ENCODE measurements around the gene RBM12. TPM values are rescaled to one million over a fixed set of nuclear protein-coding genes. Genes with fewer than 3 reads are reported as not detected.

RBM12 gene
- total and polyA plus RNA-seq, 2 of the 4 experiments (the other 2 are of a cell fraction), result 44.7 to 65.8 TPM

GRCh38 chr20:35600993-35601973 lies 63.4 kb downstream of the RBM12 start:
- peaks cover 3% of the 10 kb centered on the region for H3K4me1 ChIP-seq (ENCODE audit: control insufficient read depth, insufficient read depth, low read length)
- H4K8ac ChIP-seq (ENCODE audit: low read depth in 2 of 2, low read length in 2 of 2), result peak overlapping the region in 1 of 2 experiments; percentile 0; a peak in 1 of 4 replicates
- no peak overlapping the region for H3K4ac ChIP-seq (ENCODE audit: low read depth, low read length)
- in situ Hi-C loops (cut with MboI; ENCODE audit: low sequenced_read_pairs), result no loop called here
- peak overlapping the region; percentile 84 for H3K4me2 ChIP-seq (ENCODE audit: low read depth, low read length)
- intact Hi-C loops (cut with micrococcal nuclease), result no loop called here
- H2AK5ac ChIP-seq (ENCODE audit: low read depth, low read length), result no peak overlapping the region
- dilution Hi-C loops (cut with HindIII; ENCODE audit: low sequenced_read_pairs, unreplicated experiment), result no loop called here
- ATAC-seq (ENCODE audit: low read depth), result peak; percentile 89
- no peak overlapping the region for H3K14ac ChIP-seq (replicated peaks; ENCODE audit: low read depth, low read length)
- no peak overlapping the region for H4K5ac ChIP-seq (ENCODE audit: low read depth, low read length)
- H3K9me3 ChIP-seq (ENCODE audit: control insufficient read depth, insufficient read depth, low read length), result no peaks in the 10 kb centered on the region
- DNase-seq, result peak; percentile 72
- H3K27ac ChIP-seq (ENCODE audit: insufficient read depth, low read length), result no peak overlapping the region
- H2BK120ac ChIP-seq (ENCODE audit: low read depth, low read length), result no peak overlapping the region
- CTCF ChIA-PET, result interaction anchor here (1.7 kb wide), 1 partner anchor 14 kb away, joined by 4 read pairs; the partner anchor contains the start of gene SPAG4
- H3K36me3 ChIP-seq (ENCODE audit: control insufficient read depth, insufficient read depth, low read length), result no peaks in the 10 kb centered on the region
- POLR2A ChIA-PET (ENCODE audit: unreplicated experiment), result no interaction called here
- H3K79me1 ChIP-seq (ENCODE audit: low read depth in 1 of 2, low read length in 2 of 2), result no peaks in the 10 kb centered on the region
- peak overlapping the region; percentile 73 for H2AK9ac ChIP-seq (replicated peaks; ENCODE audit: low read depth, low read length, poor library complexity)
- H3K18ac ChIP-seq (ENCODE audit: low read depth, low read length), result no peak overlapping the region
- H3K4me3 ChIP-seq (ENCODE audit: insufficient read depth, low read depth, low read length), result peak overlapping the region; percentile 33
- peak overlapping the region; percentile 88 for H2AFZ ChIP-seq (replicated peaks; ENCODE audit: low read length, poor library complexity)
- 0 out of 2 replicates have a peak overlapping the region, but pooled peaks have one; percentile 0 for H3K23ac ChIP-seq (ENCODE audit: low read depth, low read length)
- 3% methylated on average over 49 of the region's 103 CpGs; no CpG with 5 or more reads in 1 of the 2 experiments for WGBS, 2 experiments (ENCODE audit: extremely low coverage in 2 of 2, insufficient read length in 1 of 2)
- no peak overlapping the region for H3K56ac ChIP-seq (ENCODE audit: extremely low read depth, insufficient read depth, low read length)
- H4K91ac ChIP-seq (ENCODE audit: insufficient read depth, low read depth, low read length), result no peak overlapping the region
- H2BK5ac ChIP-seq (ENCODE audit: low read depth, low read length, poor library complexity, severe bottlenecking), result no peak overlapping the region
- H3K9ac ChIP-seq (ENCODE audit: low read depth, low read length), result peak overlapping the region; percentile 12; the same call in 1 of the 2 replicates
- H2BK15ac ChIP-seq (ENCODE audit: low read depth, low read length), result no peak overlapping the region
- H2BK20ac ChIP-seq (ENCODE audit: low read depth, low read length), result no peak overlapping the region
- H3K27me3 ChIP-seq (ENCODE audit: control insufficient read depth, insufficient read depth, low read length), result peaks cover 51% of the 10 kb centered on the region
- BruUV-seq (replicated peaks), result no TSS peak
- H3K9me1 ChIP-seq (ENCODE audit: insufficient read depth, low read length), result no peaks in the 10 kb centered on the region
- H4K20me1 ChIP-seq (ENCODE audit: insufficient read depth, low read length), result no peaks in the 10 kb centered on the region; the same call in 1 of the 2 replicates
- TF ChIP-seq MAFK (IDR thresholded peaks at IDR 0.05; ENCODE audit: low read depth, low read length) (no peak), POLR2A (IDR thresholded peaks at IDR 0.05; ENCODE audit: low read depth, low read length) (no peak), SMC3 (IDR thresholded peaks at IDR 0.05; ENCODE audit: low read depth, low read length) (peak; percentile 14; the same call in 1 of the 2 replicates), CEBPB (IDR thresholded peaks at IDR 0.05; ENCODE audit: low read depth, low read length) (no peak), RFX5 (IDR thresholded peaks at IDR 0.05; ENCODE audit: low read depth, low read length) (no peak), CHD1 (IDR thresholded peaks at IDR 0.05; ENCODE audit: low read depth, low read length) (no peak), MXI1 (IDR thresholded peaks at IDR 0.05; ENCODE audit: borderline replicate concordance, low read depth, low read length) (peak; percentile 66; the same call in 1 of the 2 replicates), NFE2L2 (IDR thresholded peaks at IDR 0.05; ENCODE audit: low read depth, low read length) (no peak), USF2 (IDR thresholded peaks at IDR 0.05; ENCODE audit: low read depth, low read length) (peak; percentile 41; the same call in 1 of the 2 replicates), MAZ (IDR thresholded peaks at IDR 0.05; ENCODE audit: borderline replicate concordance, low read depth, low read length) (peak; percentile 31; the same call in 1 of the 2 replicates), BHLHE40 (IDR thresholded peaks at IDR 0.05; ENCODE audit: low read depth, low read length) (peak; percentile 96)
- TF ChIP-seq, protein P1, sequence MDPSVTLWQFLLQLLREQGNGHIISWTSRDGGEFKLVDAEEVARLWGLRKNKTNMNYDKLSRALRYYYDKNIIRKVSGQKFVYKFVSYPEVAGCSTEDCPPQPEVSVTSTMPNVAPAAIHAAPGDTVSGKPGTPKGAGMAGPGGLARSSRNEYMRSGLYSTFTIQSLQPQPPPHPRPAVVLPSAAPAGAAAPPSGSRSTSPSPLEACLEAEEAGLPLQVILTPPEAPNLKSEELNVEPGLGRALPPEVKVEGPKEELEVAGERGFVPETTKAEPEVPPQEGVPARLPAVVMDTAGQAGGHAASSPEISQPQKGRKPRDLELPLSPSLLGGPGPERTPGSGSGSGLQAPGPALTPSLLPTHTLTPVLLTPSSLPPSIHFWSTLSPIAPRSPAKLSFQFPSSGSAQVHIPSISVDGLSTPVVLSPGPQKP (IDR thresholded peaks at IDR 0.05; ENCODE audit: borderline replicate concordance, low read depth, low read length), result no peak
- TF ChIP-seq, protein P2, sequence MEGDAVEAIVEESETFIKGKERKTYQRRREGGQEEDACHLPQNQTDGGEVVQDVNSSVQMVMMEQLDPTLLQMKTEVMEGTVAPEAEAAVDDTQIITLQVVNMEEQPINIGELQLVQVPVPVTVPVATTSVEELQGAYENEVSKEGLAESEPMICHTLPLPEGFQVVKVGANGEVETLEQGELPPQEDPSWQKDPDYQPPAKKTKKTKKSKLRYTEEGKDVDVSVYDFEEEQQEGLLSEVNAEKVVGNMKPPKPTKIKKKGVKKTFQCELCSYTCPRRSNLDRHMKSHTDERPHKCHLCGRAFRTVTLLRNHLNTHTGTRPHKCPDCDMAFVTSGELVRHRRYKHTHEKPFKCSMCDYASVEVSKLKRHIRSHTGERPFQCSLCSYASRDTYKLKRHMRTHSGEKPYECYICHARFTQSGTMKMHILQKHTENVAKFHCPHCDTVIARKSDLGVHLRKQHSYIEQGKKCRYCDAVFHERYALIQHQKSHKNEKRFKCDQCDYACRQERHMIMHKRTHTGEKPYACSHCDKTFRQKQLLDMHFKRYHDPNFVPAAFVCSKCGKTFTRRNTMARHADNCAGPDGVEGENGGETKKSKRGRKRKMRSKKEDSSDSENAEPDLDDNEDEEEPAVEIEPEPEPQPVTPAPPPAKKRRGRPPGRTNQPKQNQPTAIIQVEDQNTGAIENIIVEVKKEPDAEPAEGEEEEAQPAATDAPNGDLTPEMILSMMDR (conservative IDR thresholded peaks at IDR 0.05; ENCODE audit: low read depth, low read length), result peak; percentile 47

Data from IMR-90 (cell line).